Thyroid gland (tissue), 4 donors: Measurements from ENCODE around the gene XRN2.

Experiments
- CTCF ChIP-seq, 6 experiments: fragments of 200-600 bp in 3 of 6; fragments of 450-650 bp in 3 of 6; sonication (generic) in 3 of 6; IDR thresholded peaks; one replicate each; pipeline ENCODE4 v1.5.1; 2016 to 2019; ENCODE audit warnings: antibody characterized with exemption in 6 of 6, mild to moderate bottlenecking in 2 of 6, inconsistent platforms in 1 of 6, moderate library complexity in 1 of 6
- POLR2A ChIP-seq, 2 donors: fragments of 450-650 bp; IDR thresholded peaks; one replicate each; pipeline ENCODE4 v1.6.1; 2017; ENCODE audit warnings: antibody characterized with exemption in 2 of 2, mild to moderate bottlenecking in 2 of 2, moderate library complexity in 1 of 2

GRCh38 chr20:21312813-21313474, 9.8 kb downstream of the XRN2 start:
- no peak for TF ChIP-seq CTCF (IDR thresholded peaks at IDR 0.05)
- no peak for TF ChIP-seq POLR2A (IDR thresholded peaks at IDR 0.05)
